Measurements from ENCODE around the gene EFR3B. TPM values are rescaled to one million over a fixed set of nuclear protein-coding genes. Genes with fewer than 3 reads are reported as not detected.

Gene EFR3B
- total and polyA plus RNA-seq, 2 of the 13 experiments (the other 11 are each of a cell fraction or from before 2014, with no cell fraction given), result 0.42 TPM

DNA sequence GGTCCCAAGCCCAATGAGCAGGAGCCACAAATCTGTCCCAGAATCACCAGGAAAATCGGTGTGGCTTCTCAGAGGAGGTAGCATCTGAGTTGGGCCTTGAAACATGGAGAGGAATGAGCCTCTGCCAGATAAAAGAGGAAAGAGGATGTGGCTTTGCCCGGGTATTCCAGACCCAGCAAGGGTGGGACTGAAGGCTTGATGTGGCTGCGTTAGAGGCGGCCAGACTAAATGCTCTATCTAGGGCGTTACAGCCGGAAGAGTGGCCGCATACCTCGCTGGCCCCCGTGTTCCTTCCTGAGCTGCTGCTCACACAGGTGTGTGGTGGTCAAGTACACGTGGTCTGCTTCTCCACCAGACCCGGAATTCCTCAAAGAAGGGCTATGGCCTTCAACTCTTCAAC is 160.4 kb downstream of the EFR3B start:
- no peaks in the 10 kb centered on the region for H3K79me2 ChIP-seq (ENCODE audit: insufficient read depth, low read length)
- no peak; the same call in 2 of the 3 replicates for ATAC-seq
- no peak overlapping the region for H3K9ac ChIP-seq (ENCODE audit: insufficient read depth, low read depth, low read length)
- no peak for FAIRE-seq
- no peak overlapping the region for H2AFZ ChIP-seq (ENCODE audit: low read length)
- no TSS peak for BruUV-seq (replicated peaks)
- peaks cover 11% of the 10 kb centered on the region for H3K4me1 ChIP-seq (ENCODE audit: insufficient read depth, low read length)
- H3K27me3 ChIP-seq (ENCODE audit: control insufficient read depth in 1 of 2, insufficient read depth in 2 of 2, low read length in 2 of 2), result peaks cover 3 to 9% of the 10 kb centered on the region in 2 experiments; a peak in 3 of 5 replicates
- no peaks in the 10 kb centered on the region for H3K9me3 ChIP-seq (ENCODE audit: low read length)
- TF ChIP-seq ASH2L (IDR thresholded peaks at IDR 0.05; ENCODE audit: insufficient read length, low read depth, low read length), result no peak
- TF ChIP-seq, protein P1, sequence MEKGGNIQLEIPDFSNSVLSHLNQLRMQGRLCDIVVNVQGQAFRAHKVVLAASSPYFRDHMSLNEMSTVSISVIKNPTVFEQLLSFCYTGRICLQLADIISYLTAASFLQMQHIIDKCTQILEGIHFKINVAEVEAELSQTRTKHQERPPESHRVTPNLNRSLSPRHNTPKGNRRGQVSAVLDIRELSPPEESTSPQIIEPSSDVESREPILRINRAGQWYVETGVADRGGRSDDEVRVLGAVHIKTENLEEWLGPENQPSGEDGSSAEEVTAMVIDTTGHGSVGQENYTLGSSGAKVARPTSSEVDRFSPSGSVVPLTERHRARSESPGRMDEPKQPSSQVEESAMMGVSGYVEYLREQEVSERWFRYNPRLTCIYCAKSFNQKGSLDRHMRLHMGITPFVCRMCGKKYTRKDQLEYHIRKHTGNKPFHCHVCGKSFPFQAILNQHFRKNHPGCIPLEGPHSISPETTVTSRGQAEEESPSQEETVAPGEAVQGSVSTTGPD (CRISPR knock-in tag; IDR thresholded peaks at IDR 0.05), result no peak
- TF ChIP-seq, protein P2, sequence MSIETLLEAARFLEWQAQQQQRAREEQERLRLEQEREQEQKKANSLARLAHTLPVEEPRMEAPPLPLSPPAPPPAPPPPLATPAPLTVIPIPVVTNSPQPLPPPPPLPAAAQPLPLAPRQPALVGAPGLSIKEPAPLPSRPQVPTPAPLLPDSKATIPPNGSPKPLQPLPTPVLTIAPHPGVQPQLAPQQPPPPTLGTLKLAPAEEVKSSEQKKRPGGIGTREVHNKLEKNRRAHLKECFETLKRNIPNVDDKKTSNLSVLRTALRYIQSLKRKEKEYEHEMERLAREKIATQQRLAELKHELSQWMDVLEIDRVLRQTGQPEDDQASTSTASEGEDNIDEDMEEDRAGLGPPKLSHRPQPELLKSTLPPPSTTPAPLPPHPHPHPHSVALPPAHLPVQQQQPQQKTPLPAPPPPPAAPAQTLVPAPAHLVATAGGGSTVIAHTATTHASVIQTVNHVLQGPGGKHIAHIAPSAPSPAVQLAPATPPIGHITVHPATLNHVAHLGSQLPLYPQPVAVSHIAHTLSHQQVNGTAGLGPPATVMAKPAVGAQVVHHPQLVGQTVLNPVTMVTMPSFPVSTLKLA (IDR thresholded peaks at IDR 0.05), result peak; percentile 77
- H3K27ac ChIP-seq (ENCODE audit: extremely low read length, insufficient read depth, low read length), result no peak overlapping the region
- H4K20me1 ChIP-seq (ENCODE audit: insufficient read depth, low read length), result no peaks in the 10 kb centered on the region
- intact Hi-C loops (cut with micrococcal nuclease; ENCODE audit: unreplicated experiment) (no loop called here), in situ Hi-C loops (cut with HindIII; ENCODE audit: extremely low pct_ligation_motif_present, low pct_unique_long_range_greater_than_20kb) (no loop called here)
- no peaks in the 10 kb centered on the region for H3K36me3 ChIP-seq (replicated peaks in 1 of 2; ENCODE audit: control insufficient read depth in 1 of 2, insufficient read depth in 2 of 2, low read length in 2 of 2)
- WGBS (ENCODE audit: low lambda C conversion rate), result 49% methylated on average over 11 of the region's 11 CpGs
- CTCF ChIA-PET (ENCODE audit: low intra/inter-chr PET ratio, low total read pairs), result no interaction called here
- POLR2A ChIA-PET, result no interaction called here
- DNase-seq (ENCODE audit: low spot score), result no peak
- no peak overlapping the region for H3K4me3 ChIP-seq (replicated peaks in 1 of 3; ENCODE audit: insufficient read depth in 1 of 3, low read depth in 2 of 3, low read length in 3 of 3)
- no peak overlapping the region for H3K4me2 ChIP-seq (ENCODE audit: low read depth, low read length)

DNA sequence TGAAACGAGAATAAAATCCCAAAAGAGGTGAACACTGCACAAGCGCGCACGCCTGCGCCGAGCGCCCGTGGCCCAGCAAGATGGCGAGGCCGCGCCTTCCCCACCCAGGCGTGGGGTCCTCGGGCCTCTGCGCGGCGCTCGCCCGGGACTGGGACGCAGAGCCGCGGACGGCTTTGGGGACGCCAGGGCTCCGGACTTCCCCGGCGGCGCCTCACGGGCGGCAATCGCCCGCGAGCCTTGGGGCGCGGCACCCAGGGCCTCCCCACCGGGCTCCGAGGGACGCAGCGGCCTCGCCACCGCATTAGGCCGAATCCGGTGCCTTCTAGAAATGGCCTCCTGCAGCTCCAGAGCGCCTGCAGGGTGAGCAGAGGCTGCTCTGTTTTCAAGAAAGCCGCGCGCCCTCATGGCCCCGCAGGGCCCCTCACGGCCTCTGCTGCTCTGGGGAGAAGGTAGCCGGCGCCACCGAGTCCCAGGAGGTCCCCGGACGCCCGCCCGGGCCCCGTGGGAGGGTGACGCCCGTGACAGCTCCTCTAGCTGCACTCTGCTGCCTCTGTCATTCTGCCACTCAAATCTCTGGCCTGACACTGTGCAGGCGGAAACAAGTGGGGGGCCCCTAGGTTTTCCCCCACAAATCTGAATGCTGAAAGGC is 162.4 kb downstream of the EFR3B start:
- in situ Hi-C loops (cut with HindIII; ENCODE audit: extremely low pct_ligation_motif_present, low pct_unique_long_range_greater_than_20kb), result no loop called here
- WGBS (ENCODE audit: low lambda C conversion rate), result 57% methylated on average over 36 of the region's 59 CpGs
- POLR2A ChIA-PET, result no interaction called here
- Histone ChIP-seq H3K79me2 (ENCODE audit: insufficient read depth, low read length) (no peaks in the 10 kb centered on the region), H3K36me3 (replicated peaks in 1 of 2; ENCODE audit: control insufficient read depth in 1 of 2, insufficient read depth in 2 of 2, low read length in 2 of 2) (no peaks in the 10 kb centered on the region), H3K4me3 (replicated peaks in 1 of 3; ENCODE audit: insufficient read depth in 1 of 3, low read depth in 2 of 3, low read length in 3 of 3) (no peak overlapping the region), H3K4me1 (ENCODE audit: insufficient read depth, low read length) (no peaks in the 10 kb centered on the region), H3K27ac (ENCODE audit: extremely low read length, insufficient read depth, low read length) (no peak overlapping the region), H3K27me3 (ENCODE audit: control insufficient read depth in 1 of 2, insufficient read depth in 2 of 2, low read length in 2 of 2) (peaks cover 1 to 3% of the 10 kb centered on the region in 2 experiments; a peak in 3 of 5 replicates), H3K9me3 (ENCODE audit: low read length) (no peaks in the 10 kb centered on the region), H2AFZ (ENCODE audit: low read length) (no peak overlapping the region), H3K9ac (ENCODE audit: insufficient read depth, low read depth, low read length) (no peak overlapping the region), H4K20me1 (ENCODE audit: insufficient read depth, low read length) (no peaks in the 10 kb centered on the region), H3K4me2 (ENCODE audit: low read depth, low read length) (no peak overlapping the region)
- no TSS peak for BruUV-seq (replicated peaks)
- FAIRE-seq, result no peak
- ATAC-seq, result no peak
- CTCF ChIA-PET (ENCODE audit: low intra/inter-chr PET ratio, low total read pairs), result no interaction called here
- no peak for DNase-seq (ENCODE audit: low spot score)
- intact Hi-C loops (cut with micrococcal nuclease; ENCODE audit: unreplicated experiment), result no loop called here
- no peak for TF ChIP-seq RFX5 (IDR thresholded peaks at IDR 0.05; ENCODE audit: low read depth, low read length)
- TF ChIP-seq, protein P3, sequence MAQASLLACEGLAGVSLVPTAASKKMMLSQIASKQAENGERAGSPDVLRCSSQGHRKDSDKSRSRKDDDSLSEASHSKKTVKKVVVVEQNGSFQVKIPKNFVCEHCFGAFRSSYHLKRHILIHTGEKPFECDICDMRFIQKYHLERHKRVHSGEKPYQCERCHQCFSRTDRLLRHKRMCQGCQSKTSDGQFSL (CRISPR knock-in tag; IDR thresholded peaks at IDR 0.05), result no peak
- no peak for TF ChIP-seq REXO4 (CRISPR knock-in tag; IDR thresholded peaks at IDR 0.05; ENCODE audit: borderline replicate concordance)
- no peak for TF ChIP-seq KDM3A (CRISPR knock-in tag; IDR thresholded peaks at IDR 0.05; ENCODE audit: low read depth)
- no peak for TF ChIP-seq ZNF234 (CRISPR knock-in tag; conservative IDR thresholded peaks at IDR 0.05)
- no peak for TF ChIP-seq ZNF460 (CRISPR knock-in tag; IDR thresholded peaks at IDR 0.05; ENCODE audit: borderline replicate concordance)
- TF ChIP-seq BCL6 (CRISPR knock-in tag; IDR thresholded peaks at IDR 0.05), result no peak
- TF ChIP-seq, protein P4, sequence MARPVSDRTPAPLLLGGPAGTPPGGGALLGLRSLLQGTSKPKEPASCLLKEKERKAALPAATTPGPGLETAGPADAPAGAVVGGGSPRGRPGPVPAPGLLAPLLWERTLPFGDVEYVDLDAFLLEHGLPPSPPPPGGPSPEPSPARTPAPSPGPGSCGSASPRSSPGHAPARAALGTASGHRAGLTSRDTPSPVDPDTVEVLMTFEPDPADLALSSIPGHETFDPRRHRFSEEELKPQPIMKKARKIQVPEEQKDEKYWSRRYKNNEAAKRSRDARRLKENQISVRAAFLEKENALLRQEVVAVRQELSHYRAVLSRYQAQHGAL (CRISPR knock-in tag; IDR thresholded peaks at IDR 0.05; ENCODE audit: not compliant biosample characterization), result no peak
- no peak for TF ChIP-seq SNAPC2 (CRISPR knock-in tag; IDR thresholded peaks at IDR 0.05)
- no peak for TF ChIP-seq ELF3 (CRISPR knock-in tag; IDR thresholded peaks at IDR 0.05)
- no peak for TF ChIP-seq FOXK2 (IDR thresholded peaks at IDR 0.05)
- TF ChIP-seq ZNF354B (CRISPR knock-in tag; IDR thresholded peaks at IDR 0.05), result no peak
- TF ChIP-seq MIER3 (CRISPR knock-in tag; IDR thresholded peaks at IDR 0.05; ENCODE audit: borderline replicate concordance), result no peak
